Suppressor macrophage treated with lipopolysaccharide for 1 hour (primary cell): ENCODE data around the gene RASGEF1C.
A peak's percentile ranks its signal among the peaks of the same experiment; 100 is the strongest.

Source experiments
- DNase-seq, 3 donors: peaks; one replicate each; pipeline ENCODE4 v3.0.0-alpha.2; 2020 to 2022

The RASGEF1C gene

DNA sequence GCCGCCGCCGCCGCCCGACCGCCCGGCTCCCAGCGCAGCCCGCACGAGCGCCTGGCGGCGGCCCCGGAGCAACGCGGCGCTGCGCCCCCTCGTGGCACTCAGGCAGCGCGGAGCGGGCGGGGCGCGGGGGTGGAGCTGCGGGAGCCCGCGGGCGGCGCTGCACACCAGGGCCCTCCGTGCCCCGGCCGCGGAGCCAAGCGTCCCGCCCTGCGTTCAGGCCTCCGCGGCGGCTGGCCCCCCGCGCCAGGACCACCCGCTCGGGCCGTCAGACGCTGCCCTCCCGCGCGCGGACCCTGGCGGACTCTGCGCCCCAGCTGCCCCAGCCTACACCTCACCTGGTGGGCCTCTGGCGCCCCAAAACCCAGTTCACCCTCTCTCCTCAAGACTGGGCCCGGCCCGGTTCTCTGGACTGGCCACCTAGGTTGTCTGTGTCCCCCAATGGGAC lies at the start of gene RASGEF1C:
Gene RASGEF1C, minus strand, starts transcription at position 75 of the 445 bp plus-strand sequence. CDS start 71,159 bp downstream, outside the sequence.
- peak; percentile 83 to 95 (median 91) for DNase-seq

DNA sequence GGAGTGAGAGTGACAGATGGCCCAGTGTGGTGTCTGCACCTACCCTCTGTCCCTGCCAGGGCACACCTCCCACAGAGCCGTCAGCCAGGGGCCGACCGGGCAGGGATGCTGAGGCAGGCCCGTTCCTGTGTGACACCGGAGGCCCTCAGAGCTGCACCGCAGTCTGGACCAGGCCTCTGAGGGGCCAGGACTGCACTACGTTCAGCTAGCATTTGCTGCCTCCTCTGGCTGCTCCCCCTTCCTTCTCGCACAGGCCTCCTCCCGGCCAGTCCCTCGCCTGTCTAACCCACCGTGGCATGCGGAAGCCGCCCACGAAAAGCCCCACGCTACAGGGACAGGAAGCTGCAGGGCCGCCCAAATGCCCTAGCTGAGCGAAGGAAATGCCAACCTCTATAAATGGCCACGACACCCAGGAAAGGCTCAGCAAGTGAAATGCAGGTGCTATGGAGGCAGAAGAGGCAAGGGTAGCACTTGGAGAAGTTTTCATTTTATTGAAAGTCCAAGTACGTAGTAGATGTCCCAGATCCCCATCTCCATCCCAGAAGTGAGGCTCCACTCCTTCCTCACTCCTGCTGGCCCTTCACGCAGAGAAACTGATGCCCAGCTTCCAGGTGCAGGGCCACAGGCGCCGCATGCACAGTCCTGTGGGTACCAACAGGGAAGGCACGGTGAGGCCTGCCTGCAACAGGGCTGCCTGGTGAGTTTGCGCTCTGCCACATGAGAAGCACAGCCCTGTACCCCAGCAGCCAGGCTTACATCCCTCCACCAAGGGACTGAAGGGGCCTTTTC lies 44.2 kb upstream of the RASGEF1C start:
- no peak for DNase-seq

DNA sequence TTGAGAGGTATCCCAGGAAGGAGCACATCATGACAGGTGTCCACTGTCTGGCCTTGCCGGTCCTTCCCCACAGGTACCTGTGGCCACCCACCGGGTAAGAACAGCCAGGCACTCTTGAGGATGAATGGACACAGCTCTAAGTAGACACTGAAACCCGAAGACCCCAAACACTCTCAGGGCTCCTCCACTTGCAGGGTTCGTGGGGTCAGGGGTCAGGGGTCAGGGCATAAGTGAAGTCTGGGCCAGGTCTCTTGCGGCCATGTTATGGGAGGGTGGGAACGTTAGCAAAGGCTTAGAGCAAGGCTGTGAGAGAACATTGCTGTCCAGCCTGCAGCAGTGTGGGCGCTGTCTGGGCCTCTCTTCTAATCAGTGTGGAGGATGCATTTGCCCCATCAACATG lies 42.9 kb upstream of the RASGEF1C start:
- DNase-seq = no peak

DNA sequence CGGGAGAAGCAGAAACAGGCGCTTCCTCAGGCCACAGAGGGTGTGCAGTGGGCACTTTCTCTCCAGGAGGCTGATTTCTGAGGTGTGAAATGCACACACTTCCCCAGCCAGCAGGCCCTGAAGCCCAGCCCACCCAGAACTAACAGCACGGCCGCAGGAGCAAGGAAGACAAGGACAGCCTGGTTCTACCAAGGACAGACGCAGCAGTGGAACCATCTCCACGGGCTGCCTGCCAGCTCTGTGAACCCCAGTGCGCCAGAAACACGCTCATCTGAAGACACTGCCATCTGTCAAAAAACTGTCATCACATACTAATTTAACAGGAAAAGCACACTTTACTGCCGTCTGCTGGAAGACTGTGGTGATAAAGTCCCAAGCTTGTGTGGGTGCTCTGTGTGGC lies 42.1 kb upstream of the RASGEF1C start:
- DNase-seq = no peak

DNA sequence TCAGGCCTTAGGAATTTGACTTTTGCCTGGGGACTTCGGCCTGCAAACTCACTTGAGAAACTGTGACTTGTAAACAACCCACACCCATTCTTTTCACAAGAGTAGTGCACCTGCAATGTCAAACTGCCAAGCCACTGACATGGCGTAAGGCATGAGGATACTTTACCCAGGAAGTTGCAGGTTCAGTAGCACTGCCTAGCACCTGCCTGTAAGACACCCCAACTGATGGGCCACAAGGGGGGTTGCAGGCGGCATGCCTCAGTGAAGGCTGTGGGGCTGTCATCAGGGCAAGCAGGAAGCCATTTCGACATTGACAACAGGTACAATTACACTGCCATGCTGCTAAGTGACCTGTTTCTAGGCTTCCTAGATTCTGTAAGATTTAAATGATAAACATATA lies 41.3 kb upstream of the RASGEF1C start:
- DNase-seq = no peak

DNA sequence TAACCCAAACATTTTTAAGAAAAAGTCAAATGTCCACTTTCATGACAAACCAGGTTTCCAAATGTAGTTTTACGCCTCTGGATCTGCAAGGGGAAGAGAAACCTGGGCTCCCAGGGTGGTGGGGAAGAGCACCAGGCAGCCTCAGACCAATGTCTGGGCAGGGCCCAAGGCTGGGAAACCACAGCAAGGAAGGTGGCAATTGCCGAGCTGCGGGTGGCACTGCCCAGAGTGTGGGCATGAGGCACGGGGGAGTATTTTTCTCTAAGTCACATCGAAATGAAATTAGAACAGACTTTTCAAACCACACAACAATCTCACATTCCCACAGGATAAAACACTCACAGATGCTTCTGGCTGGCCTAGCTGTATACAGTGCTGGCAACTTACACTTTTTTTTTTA lies 32.6 kb upstream of the RASGEF1C start:
- DNase-seq = no peak

DNA sequence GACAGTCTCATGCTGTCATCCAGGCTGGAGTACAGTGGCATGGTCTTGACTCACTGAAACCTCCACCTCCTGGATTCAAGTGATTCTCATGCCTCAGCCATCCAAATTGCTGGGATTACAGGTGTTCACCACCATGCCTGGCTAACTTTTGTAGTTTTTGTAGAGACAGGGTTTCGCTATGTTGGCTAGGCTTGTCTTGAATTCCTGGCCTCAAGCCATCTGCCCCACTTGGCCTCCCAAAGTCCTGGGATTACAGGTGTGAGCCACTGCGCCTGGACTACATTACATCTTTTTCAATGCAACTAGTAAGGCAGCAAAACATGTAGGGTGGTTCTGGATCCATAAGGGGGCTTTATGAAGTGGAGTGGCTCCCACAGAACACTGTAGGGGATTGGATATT lies 29.6 kb upstream of the RASGEF1C start:
- no peak for DNase-seq

DNA sequence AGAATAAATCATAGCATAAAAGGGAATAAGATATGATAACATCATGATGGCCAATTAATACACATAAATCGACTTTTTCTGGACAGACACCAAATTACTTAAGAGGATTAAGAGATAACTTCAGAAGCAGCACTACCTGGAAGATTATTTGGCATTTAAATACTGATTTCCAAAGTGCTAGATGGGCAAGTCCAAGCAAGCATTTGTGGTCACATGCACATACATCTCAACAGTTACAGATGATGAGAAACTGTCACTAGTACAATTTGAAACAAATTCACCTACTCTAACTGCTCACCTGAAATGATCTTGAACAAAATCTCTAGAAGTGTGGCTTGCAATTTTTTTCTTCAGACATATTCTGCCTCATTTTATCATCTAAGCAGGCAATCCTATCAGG lies 26.8 kb upstream of the RASGEF1C start:
- no peak for DNase-seq

DNA sequence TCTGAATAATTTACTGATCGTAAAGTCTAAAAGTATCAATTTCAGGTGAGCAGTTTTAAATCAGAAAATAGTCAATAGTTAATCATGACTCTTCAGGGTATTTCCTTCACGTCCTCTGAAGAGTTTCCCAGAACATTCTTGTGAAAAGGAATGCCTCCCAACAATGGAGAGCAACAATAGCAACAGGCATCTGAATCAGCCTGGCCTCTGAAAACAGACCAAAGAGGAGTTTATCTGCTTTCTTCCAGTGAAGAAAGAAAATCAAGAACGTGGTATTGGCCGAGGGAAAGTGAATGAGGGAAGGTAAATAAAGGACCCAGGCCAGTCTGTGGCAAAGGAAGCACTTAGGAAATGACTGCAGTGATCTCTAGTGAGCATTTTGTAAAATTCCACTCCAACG lies 26.1 kb upstream of the RASGEF1C start:
- DNase-seq = no peak

DNA sequence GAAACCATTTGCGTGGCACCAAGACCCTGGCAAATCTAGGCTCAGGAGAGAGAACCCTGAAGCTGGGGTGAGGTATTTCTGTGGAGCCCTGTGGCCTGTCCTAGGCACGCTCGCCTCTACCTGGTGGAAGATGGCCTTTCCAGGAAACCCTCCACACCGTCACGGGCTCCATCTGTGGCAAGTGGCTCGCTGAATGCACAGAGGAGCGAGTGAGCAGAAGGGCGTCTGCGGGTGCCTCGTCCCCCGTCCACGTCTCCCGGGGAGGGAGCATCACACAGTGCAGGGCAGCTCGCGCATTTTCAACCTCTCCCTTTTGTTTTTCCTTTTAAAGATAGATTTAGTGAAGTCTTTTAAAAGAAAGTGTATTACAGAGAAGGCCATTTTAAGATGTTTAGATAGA lies 25.3 kb upstream of the RASGEF1C start:
- DNase-seq = no peak

DNA sequence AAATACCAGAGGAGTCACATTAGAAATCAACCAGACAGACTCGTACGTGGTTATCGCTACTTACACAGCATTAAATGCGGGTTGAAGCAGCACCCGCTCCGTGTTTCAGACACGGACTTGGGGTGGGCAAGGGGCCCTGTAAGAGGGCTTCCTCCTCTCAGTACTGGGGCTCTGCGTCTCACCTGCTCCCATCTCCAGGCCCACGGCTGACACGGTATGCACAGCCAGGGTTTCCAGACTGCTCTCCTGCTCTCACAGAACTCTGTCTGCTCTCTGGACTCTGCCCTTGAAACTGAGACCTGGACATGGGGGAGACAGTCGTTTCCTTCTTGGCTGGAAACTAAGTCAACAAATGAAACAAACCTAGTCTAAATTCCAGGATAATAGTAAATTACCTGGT lies 24.7 kb upstream of the RASGEF1C start:
- DNase-seq = no peak

DNA sequence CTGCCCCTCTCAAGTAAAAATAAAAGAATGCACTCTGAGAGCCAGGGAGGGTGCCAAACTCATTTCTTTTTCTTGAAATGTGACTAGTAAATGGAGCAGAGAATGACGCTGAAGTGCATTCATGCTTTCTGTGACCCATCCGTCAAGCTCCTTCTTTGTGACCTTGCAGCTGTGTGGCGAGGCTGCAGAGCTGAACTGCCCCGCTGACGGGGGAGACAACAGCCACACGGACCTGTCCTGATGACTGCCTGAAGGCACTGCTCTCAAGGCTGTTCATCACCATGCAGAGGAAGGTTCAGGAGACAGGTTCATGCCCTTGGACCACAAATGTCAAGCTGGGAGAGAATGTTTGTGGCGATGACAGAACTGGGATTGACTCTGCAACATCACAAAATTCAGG lies 21.0 kb upstream of the RASGEF1C start:
- DNase-seq = no peak

DNA sequence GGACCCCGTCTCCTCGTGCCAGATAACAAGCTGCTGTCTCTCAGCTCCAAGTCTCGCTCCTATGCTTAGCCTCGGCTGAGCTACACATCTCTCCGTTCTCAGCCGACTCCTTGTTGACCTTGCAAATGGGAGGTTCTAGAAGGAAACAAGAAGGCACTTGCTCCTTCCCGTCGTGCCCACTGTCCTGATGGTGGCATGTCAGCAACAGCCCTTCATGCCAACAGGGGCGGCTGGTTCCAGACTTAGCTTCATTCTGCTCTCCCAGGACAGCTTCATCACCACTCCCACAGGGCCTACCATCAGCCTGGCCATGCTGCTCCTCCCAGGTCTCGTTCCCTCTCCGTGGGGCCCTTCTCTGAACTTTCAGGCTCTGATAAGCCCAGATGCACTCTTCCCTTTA lies 13.0 kb upstream of the RASGEF1C start:
- DNase-seq = no peak

DNA sequence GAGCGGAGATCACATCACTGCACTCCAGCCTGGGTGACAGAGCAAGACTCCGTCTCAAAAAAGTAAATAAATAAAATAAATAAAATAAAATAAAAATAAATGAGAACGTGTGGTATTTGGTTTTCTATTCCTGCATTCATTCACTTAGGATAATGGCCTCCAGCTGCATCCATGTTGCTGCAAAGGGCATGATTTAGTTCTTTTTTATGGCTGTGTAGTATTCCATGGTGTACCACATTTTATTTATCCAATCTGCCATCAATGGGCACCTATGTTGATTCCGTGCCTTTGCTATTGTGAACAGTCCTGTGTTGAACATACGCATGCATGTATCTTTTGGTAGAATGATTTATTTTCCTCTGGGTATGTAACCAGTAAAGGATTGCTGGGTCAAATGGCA lies 8.8 kb upstream of the RASGEF1C start:
- DNase-seq = no peak

DNA sequence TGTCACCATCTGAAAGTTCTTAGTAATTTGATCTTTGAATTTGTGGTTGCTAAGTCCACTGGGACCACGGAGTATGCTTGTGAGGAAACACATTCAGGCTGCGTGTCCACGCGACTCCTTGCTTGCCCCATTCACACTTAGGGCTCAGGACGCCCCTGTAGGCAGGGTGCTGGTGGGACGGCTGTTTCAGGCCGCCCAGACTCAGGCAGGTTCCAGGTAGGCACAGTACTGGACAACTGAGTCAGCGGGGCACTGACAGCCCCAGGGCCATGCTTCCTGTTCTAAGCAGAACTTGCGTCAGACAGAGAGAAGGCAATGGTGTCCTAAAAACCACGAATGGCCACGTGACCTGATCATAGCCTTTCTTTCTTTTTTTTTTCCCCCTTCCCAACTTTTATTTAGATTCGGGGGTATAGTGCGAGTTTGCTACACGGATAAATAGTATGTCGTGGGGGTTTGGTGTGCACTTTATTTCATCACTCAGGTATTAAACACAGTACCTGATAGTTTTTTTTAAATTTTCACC lies 7.7 kb upstream of the RASGEF1C start:
- no peak for DNase-seq

DNA sequence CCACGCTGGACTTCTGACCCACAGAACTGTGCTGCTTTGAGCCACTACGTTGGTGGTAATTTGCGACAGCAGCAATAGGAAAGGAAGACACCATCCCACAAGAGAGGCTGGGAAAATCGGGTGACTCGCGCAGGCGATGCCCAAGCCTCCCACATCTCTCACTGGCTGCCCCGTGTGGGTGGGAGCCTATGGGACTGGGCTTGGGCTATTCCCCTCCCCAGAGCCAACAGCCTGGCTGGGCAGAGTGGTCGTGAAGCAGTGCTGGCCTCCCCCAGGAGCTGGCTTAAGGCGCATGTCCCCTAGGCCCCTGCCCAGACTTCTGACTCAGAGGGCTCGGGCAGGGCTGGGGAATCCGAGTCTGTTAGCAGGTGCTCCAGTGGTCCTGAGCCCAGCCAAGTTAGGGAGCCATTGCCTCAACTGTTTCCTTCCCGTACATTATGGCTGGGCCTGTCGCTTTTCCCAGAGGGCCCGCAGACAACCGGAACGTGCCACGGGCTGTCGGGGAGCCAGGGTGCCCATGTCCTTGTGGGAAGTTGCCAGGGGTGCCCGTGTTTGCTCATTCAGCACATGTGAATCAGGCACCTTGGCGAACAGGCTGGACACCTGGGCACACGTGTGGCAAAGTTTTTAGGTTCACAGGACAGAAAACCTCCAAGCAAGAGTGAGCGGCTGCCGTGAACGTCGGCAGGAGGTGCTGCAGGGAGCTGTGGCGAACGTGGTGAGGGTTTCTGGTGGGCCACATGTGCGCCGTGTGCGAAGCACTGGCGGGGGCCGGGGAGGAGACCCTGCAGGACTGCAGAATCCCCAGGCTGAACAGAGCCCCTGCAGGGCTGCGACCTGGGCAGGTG lies 7.0 kb upstream of the RASGEF1C start:
- peak; percentile 55 to 77 (median 72) for DNase-seq

DNA sequence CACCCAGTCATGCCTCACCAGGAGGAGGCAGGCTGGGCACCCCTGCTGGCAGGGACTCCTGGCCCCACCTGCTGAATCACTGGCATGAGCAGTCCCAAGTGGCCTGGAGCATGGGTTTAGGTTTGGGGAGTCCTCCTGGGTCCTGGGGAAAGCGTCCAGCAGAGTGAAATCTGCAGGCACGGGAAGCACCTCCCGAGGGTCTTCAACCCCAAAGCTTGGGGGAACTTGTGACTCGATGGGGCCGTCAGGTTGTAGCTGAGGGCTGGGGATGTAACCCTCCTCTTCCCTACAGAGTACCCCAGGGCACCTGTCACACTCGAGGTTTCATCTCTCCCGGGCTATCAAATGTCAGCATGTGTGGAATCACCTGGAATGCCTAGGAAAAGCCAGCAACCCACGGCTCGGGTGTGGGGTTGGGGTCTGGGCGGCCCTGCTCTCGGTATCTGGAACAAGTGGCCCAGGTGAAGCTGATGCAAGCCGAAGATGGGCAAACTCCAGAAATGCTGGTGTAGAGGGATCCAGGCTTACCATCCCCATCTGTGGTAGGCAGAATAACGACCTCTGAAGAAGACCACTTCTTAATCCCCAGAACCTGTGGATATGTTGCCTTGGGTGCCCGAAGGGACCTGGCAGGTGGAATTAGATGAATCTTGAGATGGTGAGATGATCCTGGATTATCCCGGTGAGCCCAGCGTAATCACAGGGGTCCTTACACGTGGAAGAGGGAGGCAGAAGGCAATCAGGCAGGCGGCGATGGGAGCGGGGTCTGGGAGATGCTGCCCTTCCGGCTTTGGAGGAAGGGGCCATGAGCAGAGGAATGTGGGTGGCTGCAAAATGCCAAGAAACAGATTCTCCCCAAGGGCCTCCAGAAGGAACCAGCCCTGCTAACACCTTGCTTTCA lies 6.1 kb upstream of the RASGEF1C start:
- no peak for DNase-seq

DNA sequence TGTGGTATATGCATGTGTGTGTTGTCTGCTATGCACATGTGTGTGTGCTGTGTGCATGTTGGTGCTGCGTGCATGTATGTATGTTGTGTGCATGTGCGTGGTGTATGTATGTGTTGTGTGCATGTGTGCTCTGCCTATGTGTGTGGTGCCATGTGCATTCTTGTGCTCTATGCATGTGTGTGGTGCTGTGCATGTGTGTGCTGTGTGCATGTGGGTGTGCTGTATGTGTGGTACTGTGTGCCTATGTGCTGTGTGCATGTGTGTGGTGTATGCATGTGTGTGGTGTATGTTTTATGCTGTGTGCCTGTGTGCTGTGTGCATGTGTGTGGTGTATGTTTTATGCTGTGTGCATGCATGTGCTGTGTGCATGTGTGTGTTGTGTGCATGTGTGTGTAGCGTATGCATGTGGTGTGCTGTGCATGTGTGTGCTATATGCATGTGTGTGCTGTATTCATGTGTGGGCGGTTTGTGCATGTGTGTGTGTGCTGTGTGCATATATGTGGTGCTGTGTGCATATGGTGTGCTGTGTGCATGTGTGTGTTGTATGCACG lies 4.7 kb upstream of the RASGEF1C start:
- DNase-seq = no peak

DNA sequence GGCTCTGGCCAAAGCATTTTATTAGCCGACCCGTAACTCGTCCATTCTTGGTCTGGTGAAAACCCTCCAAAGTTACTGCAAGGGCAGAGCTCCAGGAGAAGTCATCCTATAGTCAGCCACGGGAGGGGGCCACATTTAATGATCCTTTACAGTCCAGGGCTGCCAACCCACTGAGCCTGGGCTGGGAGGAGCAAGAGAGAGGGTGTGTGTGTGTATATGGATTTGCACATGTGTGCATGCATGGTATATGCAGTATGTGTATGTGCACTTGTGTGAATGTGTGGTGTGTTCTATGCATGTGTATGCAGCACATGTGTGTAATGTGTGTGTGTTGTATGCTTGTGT lies 4.2 kb upstream of the RASGEF1C start:
- DNase-seq = no peak

DNA sequence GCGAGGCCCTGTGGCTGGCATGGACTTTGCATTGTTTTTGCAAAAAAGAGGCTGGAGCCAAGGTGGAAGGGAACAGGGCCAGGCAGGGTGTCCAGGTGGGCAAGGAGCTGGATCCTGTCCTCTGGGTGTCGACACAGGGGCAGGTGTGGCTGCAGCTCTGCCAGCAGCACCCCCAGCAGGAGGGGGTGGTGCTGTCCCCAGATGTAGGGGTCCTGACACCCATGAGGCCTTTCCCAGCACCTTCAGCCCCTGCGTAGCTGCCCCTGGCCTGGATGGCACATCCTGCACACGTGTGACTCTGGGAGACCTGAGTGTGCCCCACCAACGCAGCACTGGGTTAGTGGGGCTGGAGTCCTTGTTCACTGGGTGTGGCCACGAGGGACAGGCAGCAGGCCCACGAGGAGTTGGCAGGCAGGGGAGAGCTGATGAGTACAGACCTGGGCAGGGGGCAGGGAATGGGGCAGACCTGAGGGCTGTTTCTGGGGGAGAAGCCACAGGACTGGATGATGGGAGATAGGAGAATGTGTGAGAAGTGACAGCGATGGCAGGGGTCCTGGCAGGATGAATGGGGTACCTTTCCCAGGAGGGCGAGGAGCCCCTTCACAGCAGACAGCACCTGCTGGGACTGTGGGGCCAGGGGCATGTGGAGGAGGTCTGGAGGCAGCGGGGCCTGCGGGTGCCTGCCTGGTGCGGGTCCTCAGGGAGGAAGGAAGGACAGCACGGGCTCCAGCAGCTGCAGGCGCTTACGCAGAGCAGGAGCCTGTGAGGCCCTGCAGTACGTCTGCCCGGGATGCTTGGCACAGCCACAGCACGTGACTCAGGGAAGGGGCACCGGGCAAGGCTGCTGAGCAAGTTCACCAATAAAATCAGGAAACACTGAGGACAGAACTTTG lies 3.6 kb upstream of the RASGEF1C start:
- DNase-seq = no peak

DNA sequence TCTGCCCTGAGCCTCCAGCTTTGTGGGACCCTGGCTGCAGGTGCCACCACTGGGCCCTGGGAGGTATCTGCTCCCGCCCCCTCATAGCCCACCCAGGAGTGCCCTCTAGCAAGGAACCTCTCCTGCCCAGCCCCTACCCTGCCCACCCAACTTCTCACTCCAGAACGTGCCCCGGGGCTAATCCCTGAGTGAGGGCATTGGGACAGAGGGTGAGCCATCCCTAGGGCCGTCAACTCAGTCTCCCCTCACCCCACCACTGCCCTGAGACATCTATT lies 2.7 kb upstream of the RASGEF1C start:
- DNase-seq = no peak
